ENCODE measurements around the gene STXBP1. TPM values are rescaled to one million over a fixed set of nuclear protein-coding genes. Genes with fewer than 3 reads are reported as not detected.
A peak's percentile ranks its signal among the peaks of the same experiment; 100 is the strongest.

STXBP1 gene
- total and polyA plus RNA-seq, 2 donors (not counting 1 experiment from before 2014, with no cell fraction given) = 25.6 to 36.0 TPM

- no peak for TF ChIP-seq CTCF (conservative IDR thresholded peaks at IDR 0.05 in 1 of 2, IDR thresholded peaks at IDR 0.05 in 1 of 2; ENCODE audit: low read depth in 1 of 2, low read length in 2 of 2)
- no peak for TF ChIP-seq EZH2 (IDR thresholded peaks at IDR 0.05; ENCODE audit: low read length, missing control alignments)
- no peaks in the 10 kb centered on the region for H3K79me2 ChIP-seq (ENCODE audit: control insufficient read depth, insufficient read depth, low read length)
Measured at GRCh38 chr9:127626752-127627493, 14.8 kb downstream of the STXBP1 start.

GRCh38 chr9:127627494-127627855 lies 15.4 kb downstream of the STXBP1 start:
- H3K27me3 ChIP-seq (ENCODE audit: control insufficient read depth, insufficient read depth, low read length) = no peaks in the 10 kb centered on the region
- H3K4me1 ChIP-seq (ENCODE audit: control insufficient read depth, extremely low read depth, insufficient read depth, low read length) = no peaks in the 10 kb centered on the region
- H2AFZ ChIP-seq (ENCODE audit: low read length) = no peak overlapping the region
- no peaks in the 10 kb centered on the region for H4K20me1 ChIP-seq (ENCODE audit: control insufficient read depth, extremely low read depth, insufficient read depth, low read length)
- no peak overlapping the region for H3K27ac ChIP-seq (ENCODE audit: insufficient read depth, low read length)
- no peak for DNase-seq (ENCODE audit: low read depth in 2 of 2)
- no peaks in the 10 kb centered on the region for H3K36me3 ChIP-seq (ENCODE audit: control insufficient read depth, insufficient read depth, low read length)
- no peak overlapping the region for H3K9ac ChIP-seq (ENCODE audit: insufficient read depth, low read length)
- no peak overlapping the region for H3K4me2 ChIP-seq (ENCODE audit: extremely low read depth, insufficient read depth, low read length)
- H3K4me3 ChIP-seq (replicated peaks in 1 of 4; ENCODE audit: control extremely low read depth in 1 of 4, insufficient read depth in 1 of 4, low read depth in 3 of 4, low read length in 4 of 4) = no peak overlapping the region
- no peaks in the 10 kb centered on the region for H3K79me2 ChIP-seq (ENCODE audit: control insufficient read depth, insufficient read depth, low read length)
- no peaks in the 10 kb centered on the region for H3K9me3 ChIP-seq (ENCODE audit: control insufficient read depth, insufficient read depth, low read depth, low read length)
- TF ChIP-seq EZH2 (IDR thresholded peaks at IDR 0.05; ENCODE audit: low read length, missing control alignments) (no peak), CTCF (conservative IDR thresholded peaks at IDR 0.05 in 1 of 2, IDR thresholded peaks at IDR 0.05 in 1 of 2; ENCODE audit: low read depth in 1 of 2, low read length in 2 of 2) (no peak)

More at GRCh38 chr9:127626752-127627493, 14.8 kb downstream of the STXBP1 start:
- H3K4me2 ChIP-seq (ENCODE audit: extremely low read depth, insufficient read depth, low read length) = no peak overlapping the region
- H3K9ac ChIP-seq (ENCODE audit: insufficient read depth, low read length) = no peak overlapping the region
- H3K27me3 ChIP-seq (ENCODE audit: control insufficient read depth, insufficient read depth, low read length) = no peaks in the 10 kb centered on the region
- no peak overlapping the region for H3K27ac ChIP-seq (ENCODE audit: insufficient read depth, low read length)
- no peaks in the 10 kb centered on the region for H4K20me1 ChIP-seq (ENCODE audit: control insufficient read depth, extremely low read depth, insufficient read depth, low read length)
- H2AFZ ChIP-seq (ENCODE audit: low read length) = no peak overlapping the region
- H3K4me1 ChIP-seq (ENCODE audit: control insufficient read depth, extremely low read depth, insufficient read depth, low read length) = peaks cover under 1% of the 10 kb centered on the region
- H3K4me3 ChIP-seq (replicated peaks in 1 of 4; ENCODE audit: control extremely low read depth in 1 of 4, insufficient read depth in 1 of 4, low read depth in 3 of 4, low read length in 4 of 4) = no peak overlapping the region
- H3K36me3 ChIP-seq (ENCODE audit: control insufficient read depth, insufficient read depth, low read length) = no peaks in the 10 kb centered on the region
- no peak for DNase-seq (ENCODE audit: low read depth in 2 of 2)
- H3K9me3 ChIP-seq (ENCODE audit: control insufficient read depth, insufficient read depth, low read depth, low read length) = no peaks in the 10 kb centered on the region

- H3K9ac ChIP-seq (ENCODE audit: insufficient read depth, low read length) = no peak overlapping the region
- no peak overlapping the region for H2AFZ ChIP-seq (ENCODE audit: low read length)
- DNase-seq (ENCODE audit: low read depth in 2 of 2) = peak in 1 of 2 donors; percentile 22
Measured at GRCh38 chr9:127628758-127629467, 16.8 kb downstream of the STXBP1 start.

More at GRCh38 chr9:127628758-127629467, 16.8 kb downstream of the STXBP1 start:
- Histone ChIP-seq H4K20me1 (ENCODE audit: control insufficient read depth, extremely low read depth, insufficient read depth, low read length) (no peaks in the 10 kb centered on the region), H3K4me2 (ENCODE audit: extremely low read depth, insufficient read depth, low read length) (no peak overlapping the region), H3K36me3 (ENCODE audit: control insufficient read depth, insufficient read depth, low read length) (no peaks in the 10 kb centered on the region), H3K4me1 (ENCODE audit: control insufficient read depth, extremely low read depth, insufficient read depth, low read length) (no peaks in the 10 kb centered on the region), H3K9me3 (ENCODE audit: control insufficient read depth, insufficient read depth, low read depth, low read length) (no peaks in the 10 kb centered on the region), H3K27me3 (ENCODE audit: control insufficient read depth, insufficient read depth, low read length) (no peaks in the 10 kb centered on the region), H3K4me3 (replicated peaks in 1 of 4; ENCODE audit: control extremely low read depth in 1 of 4, insufficient read depth in 1 of 4, low read depth in 3 of 4, low read length in 4 of 4) (no peak overlapping the region), H3K27ac (ENCODE audit: insufficient read depth, low read length) (no peak overlapping the region), H3K79me2 (ENCODE audit: control insufficient read depth, insufficient read depth, low read length) (no peaks in the 10 kb centered on the region)
- TF ChIP-seq CTCF (conservative IDR thresholded peaks at IDR 0.05 in 1 of 2, IDR thresholded peaks at IDR 0.05 in 1 of 2; ENCODE audit: low read depth in 1 of 2, low read length in 2 of 2) (no peak), EZH2 (IDR thresholded peaks at IDR 0.05; ENCODE audit: low read length, missing control alignments) (no peak)

Measured in fibroblast of lung (primary cell).